COLO668 (cell line): Measurements from ENCODE around the gene TCTA.

Experiments
- DNase-seq: peaks from one replicate; lab custom pipeline; 2025; ENCODE audit not compliant: unreplicated experiment; lab: John Stamatoyannopoulos, UW

Gene TCTA

GRCh38 chr3:49456466-49456865 lies 44.2 kb downstream of the TCTA start:
- DNase-seq, result no peak

- DNase-seq, result no peak
Measured at GRCh38 chr3:49460188-49460890, 48.1 kb downstream of the TCTA start.

DNA sequence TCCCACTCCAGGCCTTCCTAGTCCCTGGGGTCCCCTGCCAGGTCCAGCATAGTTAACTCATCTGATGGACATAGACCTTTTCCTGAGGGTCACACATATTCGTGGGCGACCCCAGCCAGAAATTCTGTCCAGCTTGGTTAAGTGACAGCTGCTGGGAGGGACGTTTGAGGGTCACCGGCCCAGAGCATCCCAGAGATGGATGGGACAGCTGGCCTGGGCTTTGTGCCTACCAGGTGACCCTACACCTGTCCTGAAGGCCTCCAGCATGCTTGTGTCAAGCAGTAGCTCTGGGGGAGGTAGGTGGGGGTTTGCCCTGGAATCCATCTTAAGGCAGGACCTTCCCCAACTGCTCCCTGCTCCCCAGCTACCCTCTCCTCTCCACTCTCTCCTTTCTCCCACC lies 48.7 kb downstream of the TCTA start:
- no peak for DNase-seq

- DNase-seq, result no peak
Measured at GRCh38 chr3:49461443-49462171, 49.4 kb downstream of the TCTA start.

- no peak for DNase-seq
Measured at GRCh38 chr3:49462222-49462621, 50.0 kb downstream of the TCTA start.

DNA sequence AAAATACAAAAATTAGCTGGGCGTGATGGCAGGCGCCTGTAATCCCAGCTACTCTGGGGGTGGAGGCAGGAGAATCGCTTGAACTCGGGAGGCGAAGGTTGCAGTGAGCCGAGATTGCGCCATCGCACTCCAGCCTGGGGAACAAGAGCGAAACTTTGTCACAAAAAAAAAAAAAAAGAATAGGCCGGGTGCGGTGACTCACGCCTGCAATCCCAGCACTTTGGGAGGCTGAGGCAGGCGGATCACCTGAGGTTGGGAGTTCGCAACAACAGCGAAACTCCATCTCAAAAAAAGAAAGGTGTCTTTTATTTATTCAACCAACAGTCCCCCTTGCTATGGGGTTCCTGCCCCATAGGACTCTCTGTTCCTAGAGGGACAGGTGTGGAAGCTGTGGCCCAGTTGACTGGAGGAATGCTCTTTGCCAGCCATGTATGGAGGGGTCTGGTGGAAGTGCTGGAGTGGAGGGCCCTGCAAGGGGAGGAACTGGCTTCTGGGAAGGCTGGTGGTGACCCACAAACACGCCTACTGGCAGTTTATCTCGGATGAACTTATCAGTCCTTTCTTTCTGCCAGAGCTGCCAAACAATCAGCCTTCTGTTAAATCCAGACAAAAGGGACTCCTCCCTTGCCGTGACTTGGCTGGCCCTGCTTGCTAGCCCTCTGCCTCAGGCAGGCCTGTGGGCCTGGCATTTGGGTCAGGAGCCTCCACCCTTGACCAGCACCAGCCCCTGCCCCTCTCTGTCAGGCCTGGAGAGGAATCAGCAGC lies 53.2 kb downstream of the TCTA start:
- DNase-seq, result no peak
